ENCODE results near the gene RASD1.

- TF ChIP-seq CTCF (IDR thresholded peaks at IDR 0.05; ENCODE audit: insufficient read depth, low read length) (no peak), POLR2AphosphoS5 (IDR thresholded peaks at IDR 0.05; ENCODE audit: low read depth) (no peak), SPI1 (IDR thresholded peaks at IDR 0.05; ENCODE audit: borderline replicate concordance, low read depth) (no peak)
These were observed 45.4 kb upstream of the RASD1 start for GRCh38 chr17:17541640-17542001.

Data from HL-60 (cell line).